ENCODE results near the gene CD101.

CD101 gene

GRCh38 chr1:117017062-117017461 is 15.5 kb downstream of the CD101 start:
- no peak overlapping the region for H3K9ac ChIP-seq (ENCODE audit: low read depth, low read length, poor library complexity)
- no peak overlapping the region for H3K4me2 ChIP-seq (ENCODE audit: insufficient read depth, low read length, poor library complexity, severe bottlenecking)
- H2BK15ac ChIP-seq (ENCODE audit: low read length): no peak overlapping the region

GRCh38 chr1:117017648-117018047 is 16.1 kb downstream of the CD101 start:
- Histone ChIP-seq H3K14ac (ENCODE audit: low read length) (no peak overlapping the region), H3K9me3 (replicated peaks in 1 of 2; ENCODE audit: control insufficient read depth in 2 of 2, insufficient read depth in 1 of 2, low read depth in 1 of 2, low read length in 2 of 2) (no peaks in the 10 kb centered on the region), H2AFZ (ENCODE audit: low read length) (no peak overlapping the region), H3K4me1 (ENCODE audit: control insufficient read depth in 2 of 2, insufficient read depth in 1 of 2, low read depth in 1 of 2, low read length in 2 of 2) (peaks cover 0 to 2% of the 10 kb centered on the region in 2 donors), H3K18ac (ENCODE audit: low read length) (no peak overlapping the region), H2BK5ac (ENCODE audit: low read length) (no peak overlapping the region), H2BK15ac (ENCODE audit: low read length) (no peak overlapping the region), H3K4me2 (ENCODE audit: insufficient read depth, low read length, poor library complexity, severe bottlenecking) (no peak overlapping the region), H3K27ac (replicated peaks; ENCODE audit: low read length) (no peak overlapping the region), H3K23ac (ENCODE audit: low read depth, low read length, poor library complexity) (no peak overlapping the region), H4K8ac (ENCODE audit: low read depth, low read length) (no peak overlapping the region), H2BK120ac (ENCODE audit: low read depth, low read length) (no peak overlapping the region), H3K36me3 (replicated peaks in 1 of 2; ENCODE audit: control insufficient read depth in 2 of 2, insufficient read depth in 2 of 2, low read length in 2 of 2) (no peaks in the 10 kb centered on the region), H3K27me3 (ENCODE audit: control insufficient read depth in 3 of 3, insufficient read depth in 3 of 3, low read depth in 1 of 3, low read length in 3 of 3) (no peaks in the 10 kb centered on the region), H3K79me1 (ENCODE audit: low read depth, low read length) (no peaks in the 10 kb centered on the region), H2BK12ac (ENCODE audit: low read length) (no peak overlapping the region), H2AK5ac (ENCODE audit: low read depth, low read length) (no peak overlapping the region), H4K91ac (ENCODE audit: low read depth, low read length, poor library complexity) (no peak overlapping the region), H3K4me3 (ENCODE audit: low read length in 2 of 2) (no peak overlapping the region), H3K9ac (ENCODE audit: low read depth, low read length, poor library complexity) (no peak overlapping the region), H3K4ac (ENCODE audit: low read length) (no peak overlapping the region)
- WGBS, 2 donors (ENCODE audit: extremely low coverage in 2 of 2, insufficient read length in 2 of 2, insufficient replicate concordance in 1 of 2): no CpG with 5 or more reads among the region's 3 CpGs
- DNase-seq (ENCODE audit: low spot score): no peak

More at GRCh38 chr1:117017062-117017461, 15.5 kb downstream of the CD101 start:
- Histone ChIP-seq H3K4me1 (ENCODE audit: control insufficient read depth in 2 of 2, insufficient read depth in 1 of 2, low read depth in 1 of 2, low read length in 2 of 2) (peaks cover 0 to 2% of the 10 kb centered on the region in 2 donors), H2BK12ac (ENCODE audit: low read length) (no peak overlapping the region), H2AFZ (ENCODE audit: low read length) (no peak overlapping the region), H3K23ac (ENCODE audit: low read depth, low read length, poor library complexity) (no peak overlapping the region), H3K27ac (replicated peaks; ENCODE audit: low read length) (no peak overlapping the region), H2BK120ac (ENCODE audit: low read depth, low read length) (no peak overlapping the region), H4K91ac (ENCODE audit: low read depth, low read length, poor library complexity) (no peak overlapping the region), H2BK5ac (ENCODE audit: low read length) (no peak overlapping the region), H3K14ac (ENCODE audit: low read length) (no peak overlapping the region), H3K4ac (ENCODE audit: low read length) (no peak overlapping the region), H3K27me3 (ENCODE audit: control insufficient read depth in 3 of 3, insufficient read depth in 3 of 3, low read depth in 1 of 3, low read length in 3 of 3) (no peaks in the 10 kb centered on the region), H4K8ac (ENCODE audit: low read depth, low read length) (no peak overlapping the region), H3K9me3 (replicated peaks in 1 of 2; ENCODE audit: control insufficient read depth in 2 of 2, insufficient read depth in 1 of 2, low read depth in 1 of 2, low read length in 2 of 2) (no peaks in the 10 kb centered on the region), H3K36me3 (replicated peaks in 1 of 2; ENCODE audit: control insufficient read depth in 2 of 2, insufficient read depth in 2 of 2, low read length in 2 of 2) (no peaks in the 10 kb centered on the region), H3K4me3 (ENCODE audit: low read length in 2 of 2) (no peak overlapping the region), H3K18ac (ENCODE audit: low read length) (no peak overlapping the region), H3K79me1 (ENCODE audit: low read depth, low read length) (no peaks in the 10 kb centered on the region), H2AK5ac (ENCODE audit: low read depth, low read length) (no peak overlapping the region)
- no CpG with 5 or more reads among the region's 4 CpGs for WGBS, 2 donors (ENCODE audit: extremely low coverage in 2 of 2, insufficient read length in 2 of 2, insufficient replicate concordance in 1 of 2)
- DNase-seq (ENCODE audit: low spot score): no peak

- no peak overlapping the region for H3K9ac ChIP-seq (ENCODE audit: low read depth, low read length, poor library complexity)
- H3K4ac ChIP-seq (ENCODE audit: low read length): no peak overlapping the region
- no peak overlapping the region for H2BK5ac ChIP-seq (ENCODE audit: low read length)
- no peaks in the 10 kb centered on the region for H3K9me3 ChIP-seq (replicated peaks in 1 of 2; ENCODE audit: control insufficient read depth in 2 of 2, insufficient read depth in 1 of 2, low read depth in 1 of 2, low read length in 2 of 2)
- no peak overlapping the region for H4K8ac ChIP-seq (ENCODE audit: low read depth, low read length)
- no peak overlapping the region for H2BK120ac ChIP-seq (ENCODE audit: low read depth, low read length)
- peaks cover 0 to 2% of the 10 kb centered on the region in 2 donors for H3K4me1 ChIP-seq (ENCODE audit: control insufficient read depth in 2 of 2, insufficient read depth in 1 of 2, low read depth in 1 of 2, low read length in 2 of 2)
- no peak overlapping the region for H3K14ac ChIP-seq (ENCODE audit: low read length)
- H3K36me3 ChIP-seq (replicated peaks in 1 of 2; ENCODE audit: control insufficient read depth in 2 of 2, insufficient read depth in 2 of 2, low read length in 2 of 2): no peaks in the 10 kb centered on the region
- H3K23ac ChIP-seq (ENCODE audit: low read depth, low read length, poor library complexity): no peak overlapping the region
- no peak overlapping the region for H3K4me2 ChIP-seq (ENCODE audit: insufficient read depth, low read length, poor library complexity, severe bottlenecking)
- H2BK15ac ChIP-seq (ENCODE audit: low read length): no peak overlapping the region
- no peak overlapping the region for H2BK12ac ChIP-seq (ENCODE audit: low read length)
- H3K18ac ChIP-seq (ENCODE audit: low read length): no peak overlapping the region
- no CpG with 5 or more reads among the region's 1 CpG for WGBS, 2 donors (ENCODE audit: extremely low coverage in 2 of 2, insufficient read length in 2 of 2, insufficient replicate concordance in 1 of 2)
- no peaks in the 10 kb centered on the region for H3K79me1 ChIP-seq (ENCODE audit: low read depth, low read length)
- no peak overlapping the region for H2AK5ac ChIP-seq (ENCODE audit: low read depth, low read length)
- no peak overlapping the region for H2AFZ ChIP-seq (ENCODE audit: low read length)
- H3K27me3 ChIP-seq (ENCODE audit: control insufficient read depth in 3 of 3, insufficient read depth in 3 of 3, low read depth in 1 of 3, low read length in 3 of 3): no peaks in the 10 kb centered on the region
- no peak overlapping the region for H4K91ac ChIP-seq (ENCODE audit: low read depth, low read length, poor library complexity)
- H3K4me3 ChIP-seq (ENCODE audit: low read length in 2 of 2): no peak overlapping the region
- DNase-seq (ENCODE audit: low spot score): no peak
- no peak overlapping the region for H3K27ac ChIP-seq (replicated peaks; ENCODE audit: low read length)
Measured at GRCh38 chr1:117020526-117021156, 19.1 kb downstream of the CD101 start.

DNA sequence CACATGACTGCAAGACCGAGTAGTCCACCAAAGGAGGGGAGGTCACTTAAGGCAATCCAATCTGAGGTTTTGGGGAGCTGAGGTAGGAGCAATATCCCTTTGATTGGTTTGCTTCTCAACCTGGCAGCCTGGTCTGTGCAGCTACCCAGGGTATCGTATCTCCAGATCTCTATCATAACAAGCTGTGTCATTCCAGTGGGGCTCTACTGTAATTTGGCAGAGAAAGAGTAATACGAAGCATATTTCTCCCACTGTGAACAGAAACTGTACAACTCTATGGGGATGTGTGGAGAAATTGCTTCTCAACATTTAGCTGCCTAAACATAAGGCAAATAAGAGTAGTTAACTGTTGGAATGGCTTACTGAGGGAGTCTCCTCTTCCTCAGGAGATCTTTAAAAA is 20.6 kb downstream of the CD101 start:
- Histone ChIP-seq H3K4me3 (ENCODE audit: low read length in 2 of 2) (no peak overlapping the region), H3K4me1 (ENCODE audit: control insufficient read depth in 2 of 2, insufficient read depth in 1 of 2, low read depth in 1 of 2, low read length in 2 of 2) (peaks cover 0 to 2% of the 10 kb centered on the region in 2 donors), H3K4me2 (ENCODE audit: insufficient read depth, low read length, poor library complexity, severe bottlenecking) (no peak overlapping the region), H2BK12ac (ENCODE audit: low read length) (no peak overlapping the region), H3K23ac (ENCODE audit: low read depth, low read length, poor library complexity) (no peak overlapping the region), H3K27ac (replicated peaks; ENCODE audit: low read length) (no peak overlapping the region), H4K91ac (ENCODE audit: low read depth, low read length, poor library complexity) (no peak overlapping the region), H4K8ac (ENCODE audit: low read depth, low read length) (no peak overlapping the region), H2BK120ac (ENCODE audit: low read depth, low read length) (no peak overlapping the region), H2AFZ (ENCODE audit: low read length) (no peak overlapping the region), H3K18ac (ENCODE audit: low read length) (no peak overlapping the region), H3K36me3 (replicated peaks in 1 of 2; ENCODE audit: control insufficient read depth in 2 of 2, insufficient read depth in 2 of 2, low read length in 2 of 2) (no peaks in the 10 kb centered on the region), H3K14ac (ENCODE audit: low read length) (no peak overlapping the region), H2BK5ac (ENCODE audit: low read length) (no peak overlapping the region), H2AK5ac (ENCODE audit: low read depth, low read length) (no peak overlapping the region), H3K79me1 (ENCODE audit: low read depth, low read length) (no peaks in the 10 kb centered on the region), H2BK15ac (ENCODE audit: low read length) (no peak overlapping the region), H3K9me3 (replicated peaks in 1 of 2; ENCODE audit: control insufficient read depth in 2 of 2, insufficient read depth in 1 of 2, low read depth in 1 of 2, low read length in 2 of 2) (no peaks in the 10 kb centered on the region), H3K4ac (ENCODE audit: low read length) (no peak overlapping the region), H3K27me3 (ENCODE audit: control insufficient read depth in 3 of 3, insufficient read depth in 3 of 3, low read depth in 1 of 3, low read length in 3 of 3) (no peaks in the 10 kb centered on the region), H3K9ac (ENCODE audit: low read depth, low read length, poor library complexity) (no peak overlapping the region)
- no CpG with 5 or more reads among the region's 3 CpGs for WGBS, 2 donors (ENCODE audit: extremely low coverage in 2 of 2, insufficient read length in 2 of 2, insufficient replicate concordance in 1 of 2)
- DNase-seq (ENCODE audit: low spot score): no peak

Measured in neuronal stem cell (in vitro differentiated cells).